HAP-1 (cell line): Measurements from ENCODE around the gene MAPRE2.

ENCODE experiments used
- DNase-seq, 2 experiments: peaks; one replicate each; pipeline ENCODE4 v3.0.0-alpha.2; 2016 to 2020; ENCODE audit warnings: low spot score in 2 of 2
- H3K27me3 ChIP-seq: fragments of 250-450 bp; sonication (Bioruptor Pico); 2 replicates; pipeline ENCODE4 v1.5.1; 2020; ENCODE audit warnings: low read depth, mild to moderate bottlenecking, moderate library complexity
- H3K36me3 ChIP-seq: fragments of 250-450 bp; sonication (Bioruptor Pico); replicated peaks from 2 replicates; pipeline ENCODE4 v1.5.1; 2020; ENCODE audit warnings: mild to moderate bottlenecking
- H3K4me1 ChIP-seq: fragments of 250-450 bp; sonication (Bioruptor Pico); 2 replicates; pipeline ENCODE4 v1.5.1; 2020; ENCODE audit warnings: mild to moderate bottlenecking
- H3K4me3 ChIP-seq: fragments of 250-450 bp; sonication (Bioruptor Pico); 2 replicates; pipeline ENCODE4 v1.5.1; 2020; ENCODE audit warnings: mild to moderate bottlenecking, moderate library complexity
- H3K9me3 ChIP-seq: fragments of 250-450 bp; sonication (Bioruptor Pico); 2 replicates; pipeline ENCODE4 v1.5.1; 2020; ENCODE audit warnings: mild to moderate bottlenecking, moderate library complexity
- in situ Hi-C: fragments of 300-500 bp; cut with MboI; formaldehyde crosslinking; loops from 3 replicates; pipeline ENCODE4 v1.14.3; 2020; ENCODE audit warnings: low sequenced_read_pairs, inconsistent platforms, mixed read lengths

Gene MAPRE2

DNA sequence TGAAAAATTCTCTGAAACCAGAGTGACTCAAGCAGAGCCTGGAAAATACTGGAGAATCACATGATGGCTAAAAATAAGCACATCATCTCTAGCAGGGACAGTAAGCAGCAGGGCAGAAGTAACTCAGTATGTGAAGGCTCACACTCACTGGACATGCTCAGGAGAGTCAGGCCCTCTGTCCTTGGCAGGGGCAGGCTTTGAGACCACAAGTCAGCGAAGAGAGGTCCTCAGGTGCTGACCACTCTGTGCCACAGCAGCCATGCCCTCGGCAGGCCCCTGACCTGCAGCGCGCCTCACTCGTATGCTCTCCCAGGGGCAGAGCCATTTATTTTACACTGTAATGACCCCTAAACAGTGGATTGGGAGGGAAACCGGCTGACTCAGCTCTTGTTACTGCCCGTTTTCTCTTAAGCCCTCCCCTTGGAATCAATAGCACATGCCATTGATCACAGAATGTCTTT, 76.8 kb downstream of the MAPRE2 start:
- in situ Hi-C loops, result no loop called here
- DNase-seq, result no peak
- Histone ChIP-seq H3K4me3 (no peak overlapping the region), H3K9me3 (no peaks in the 10 kb centered on the region), H3K4me1 (no peaks in the 10 kb centered on the region), H3K36me3 (no peaks in the 10 kb centered on the region), H3K27me3 (no peaks in the 10 kb centered on the region)

DNA sequence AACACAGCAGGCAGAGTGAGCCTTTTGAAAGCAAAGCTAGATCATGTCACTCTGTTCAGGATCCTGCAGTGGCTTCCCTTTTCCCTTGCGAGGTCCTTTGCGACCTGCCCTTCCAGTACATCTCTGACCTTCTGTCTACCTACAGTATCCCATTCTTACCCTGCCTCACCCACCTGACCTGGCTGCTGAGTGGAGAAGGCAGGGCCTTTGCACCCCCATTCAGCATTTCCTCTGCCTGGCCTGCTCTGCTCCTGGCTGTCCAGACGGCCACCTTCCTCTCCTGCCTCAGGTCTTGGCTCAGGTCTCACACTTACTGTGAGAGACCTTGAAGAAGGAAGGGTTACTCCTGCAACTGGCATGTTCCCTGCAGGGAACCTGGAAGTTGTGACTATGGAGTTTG, 77.4 kb downstream of the MAPRE2 start:
- no peaks in the 10 kb centered on the region for H3K36me3 ChIP-seq
- DNase-seq, result no peak
- in situ Hi-C loops, result no loop called here
- H3K4me3 ChIP-seq, result no peak overlapping the region
- no peaks in the 10 kb centered on the region for H3K4me1 ChIP-seq
- H3K27me3 ChIP-seq, result no peaks in the 10 kb centered on the region
- no peaks in the 10 kb centered on the region for H3K9me3 ChIP-seq

DNA sequence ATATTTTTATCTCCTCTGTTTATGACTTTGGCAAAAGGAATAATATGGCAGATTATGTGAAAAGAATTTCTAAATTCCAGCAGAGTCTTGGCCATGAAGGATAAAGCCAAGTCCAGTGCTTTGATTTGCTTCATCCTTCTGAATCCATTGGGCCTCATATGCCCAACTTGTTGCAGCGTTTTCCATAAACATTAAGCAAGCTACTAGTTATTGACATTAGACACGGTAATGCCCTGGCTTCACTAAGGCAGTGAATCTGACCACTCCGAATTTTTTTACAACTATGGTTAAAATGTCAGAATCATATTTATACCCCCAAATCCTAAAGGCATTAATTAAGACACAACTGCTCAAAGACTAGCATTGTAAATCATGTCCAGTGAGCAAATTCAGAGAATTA, 79.8 kb downstream of the MAPRE2 start:
- H3K9me3 ChIP-seq, result no peaks in the 10 kb centered on the region
- no peak overlapping the region for H3K4me3 ChIP-seq
- H3K36me3 ChIP-seq, result no peaks in the 10 kb centered on the region
- no peak for DNase-seq
- no peaks in the 10 kb centered on the region for H3K4me1 ChIP-seq
- in situ Hi-C loops, result no loop called here
- H3K27me3 ChIP-seq, result no peaks in the 10 kb centered on the region

DNA sequence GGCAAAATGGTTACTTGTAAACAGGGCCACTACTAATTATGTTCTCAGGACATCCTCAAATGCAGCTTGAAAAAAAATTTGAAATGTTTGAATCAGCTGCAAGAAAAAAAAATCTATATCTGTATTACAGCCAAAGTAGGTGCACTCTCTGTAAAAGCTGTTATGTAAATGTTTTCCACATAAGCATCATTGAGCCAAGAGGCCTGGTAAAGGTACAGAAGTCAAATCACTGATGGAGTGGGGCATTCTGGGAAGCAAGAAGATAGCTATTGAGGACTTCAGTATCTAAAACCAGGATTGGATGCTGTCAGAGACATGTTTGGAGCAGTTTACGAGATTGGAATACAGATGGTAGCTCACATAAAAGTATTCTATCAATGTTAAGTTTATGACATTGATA, 80.3 kb downstream of the MAPRE2 start:
- DNase-seq, result no peak
- Histone ChIP-seq H3K4me3 (no peak overlapping the region), H3K4me1 (no peaks in the 10 kb centered on the region), H3K9me3 (no peaks in the 10 kb centered on the region), H3K27me3 (no peaks in the 10 kb centered on the region), H3K36me3 (no peaks in the 10 kb centered on the region)
- in situ Hi-C loops, result no loop called here

DNA sequence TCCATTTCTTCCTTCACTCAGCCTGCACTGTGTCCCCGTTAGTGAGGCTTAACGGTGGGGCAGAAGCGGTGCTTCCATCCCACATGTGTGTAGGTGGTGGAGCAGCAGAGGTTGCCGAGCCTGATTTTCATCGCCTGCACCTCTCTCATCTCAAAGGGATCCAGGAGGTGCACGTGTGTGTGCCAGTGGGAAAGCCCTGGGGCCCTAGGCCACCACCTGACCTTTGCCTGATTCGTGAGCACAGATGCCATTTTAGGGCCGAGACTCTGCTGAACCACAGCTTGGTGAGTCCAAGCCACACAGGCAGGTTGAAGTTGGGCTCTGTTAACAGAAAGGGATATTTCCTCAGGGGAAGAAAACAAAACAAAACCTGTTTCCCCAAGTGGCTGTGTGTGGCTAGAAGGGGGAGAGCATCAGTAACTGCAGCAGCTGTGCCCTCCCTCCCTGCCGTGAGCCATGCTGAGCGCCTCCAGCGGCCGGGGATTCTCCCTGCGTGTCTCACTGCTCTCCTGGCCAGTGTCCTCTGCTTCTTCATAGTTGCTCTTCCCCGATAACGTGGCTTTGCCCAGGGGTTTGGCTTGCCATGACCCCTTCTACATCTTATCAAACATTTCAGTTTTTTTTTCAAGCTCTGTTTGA, 81.5 kb downstream of the MAPRE2 start:
- Histone ChIP-seq H3K9me3 (no peaks in the 10 kb centered on the region), H3K27me3 (no peaks in the 10 kb centered on the region), H3K36me3 (no peaks in the 10 kb centered on the region), H3K4me3 (no peak overlapping the region), H3K4me1 (no peaks in the 10 kb centered on the region)
- in situ Hi-C loops, result no loop called here
- no peak for DNase-seq

DNA sequence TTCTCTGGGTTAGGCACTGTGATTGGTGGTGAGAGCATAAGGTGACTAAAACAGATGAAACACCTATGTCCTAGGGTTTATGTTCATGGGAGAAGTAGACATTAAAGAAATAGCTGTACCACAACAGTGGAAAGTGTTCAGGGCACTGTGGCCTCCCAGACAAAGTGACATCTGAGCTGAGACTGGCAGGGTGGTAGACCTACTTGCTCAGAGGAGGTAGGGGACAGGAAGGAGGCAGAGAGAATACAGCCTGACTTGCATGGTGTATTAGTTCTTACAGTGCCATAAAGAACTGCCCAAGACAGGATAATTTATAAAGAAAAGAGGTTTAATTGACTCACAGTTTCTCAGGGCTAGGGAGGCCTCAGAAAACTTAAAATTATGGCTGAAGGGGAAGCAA, 82.6 kb downstream of the MAPRE2 start:
- Histone ChIP-seq H3K36me3 (no peaks in the 10 kb centered on the region), H3K27me3 (no peaks in the 10 kb centered on the region), H3K4me1 (no peaks in the 10 kb centered on the region), H3K9me3 (no peaks in the 10 kb centered on the region), H3K4me3 (no peak overlapping the region)
- in situ Hi-C loops, result no loop called here
- DNase-seq, result no peak

DNA sequence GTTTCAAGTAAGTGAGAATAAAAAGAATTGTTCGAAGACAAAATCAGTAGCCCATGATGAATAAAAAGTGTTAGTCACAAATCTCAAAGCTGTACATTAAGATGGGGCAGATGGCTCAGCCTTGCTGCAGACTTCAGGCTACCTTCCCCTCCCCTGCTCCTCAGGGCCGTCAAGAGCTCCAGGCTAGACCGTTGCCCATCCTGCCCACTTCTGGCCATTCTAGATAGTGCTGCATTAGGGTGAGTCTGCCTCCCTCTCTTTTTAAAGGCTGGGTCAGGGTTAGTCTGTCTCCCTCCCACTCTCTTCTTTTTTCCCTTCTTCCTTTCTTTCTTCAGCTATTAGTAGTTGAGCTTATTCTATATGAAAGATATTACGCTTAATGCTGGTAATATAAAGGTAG, 86.0 kb downstream of the MAPRE2 start:
- DNase-seq, result no peak
- H3K36me3 ChIP-seq, result no peaks in the 10 kb centered on the region
- H3K4me3 ChIP-seq, result no peak overlapping the region

DNA sequence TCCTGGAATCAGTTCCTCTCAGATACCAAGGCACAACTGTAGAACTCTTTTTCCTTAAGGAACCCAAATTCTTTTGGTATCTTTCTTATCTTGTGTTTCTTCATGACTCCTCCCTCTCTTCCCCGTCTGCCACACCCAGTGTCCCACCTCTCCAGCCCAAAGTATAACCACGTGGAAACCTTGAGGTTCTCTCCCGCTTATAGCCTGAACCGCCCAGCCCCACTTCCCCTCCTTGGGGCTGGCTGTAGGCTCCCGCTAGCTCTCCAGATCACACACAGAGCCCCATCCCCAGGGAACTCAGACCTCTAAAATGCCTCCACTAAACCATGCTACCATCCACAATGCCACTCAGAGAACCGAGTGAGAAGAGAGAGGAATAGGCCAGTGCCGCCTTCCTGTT, 87.5 kb downstream of the MAPRE2 start:
- no peak for DNase-seq
- in situ Hi-C loops, result no loop called here
- Histone ChIP-seq H3K36me3 (no peaks in the 10 kb centered on the region), H3K4me1 (no peaks in the 10 kb centered on the region), H3K9me3 (no peaks in the 10 kb centered on the region), H3K4me3 (no peak overlapping the region), H3K27me3 (no peaks in the 10 kb centered on the region)

More for the DNA sequence above, 86.0 kb downstream of the MAPRE2 start:
- Histone ChIP-seq H3K27me3 (no peaks in the 10 kb centered on the region), H3K9me3 (no peaks in the 10 kb centered on the region), H3K4me1 (no peaks in the 10 kb centered on the region)
- in situ Hi-C loops, result no loop called here

DNA sequence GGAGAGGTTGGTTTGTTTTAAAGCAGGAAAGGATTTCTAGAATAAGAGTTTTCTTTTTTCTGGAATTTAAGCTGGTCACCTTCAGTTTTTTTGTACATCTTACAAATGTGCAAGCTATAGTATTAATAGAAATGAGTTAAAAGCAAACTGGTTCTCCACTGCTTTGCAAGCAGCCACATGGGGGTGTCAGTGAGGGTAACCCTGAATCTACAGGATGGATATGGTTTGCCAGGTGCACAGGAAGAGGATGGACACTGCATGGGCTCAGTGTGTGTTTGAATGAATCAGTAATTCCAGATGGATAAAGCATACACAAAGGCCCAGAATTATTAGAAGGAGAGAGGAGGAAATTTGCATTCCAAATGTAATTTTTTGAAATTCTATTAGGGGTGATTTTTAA, 89.0 kb downstream of the MAPRE2 start:
- Histone ChIP-seq H3K4me3 (no peak overlapping the region), H3K4me1 (no peaks in the 10 kb centered on the region), H3K36me3 (0 out of 2 replicates have a peak, but pooled peaks cover 3% of the 10 kb centered on the region), H3K9me3 (no peaks in the 10 kb centered on the region), H3K27me3 (no peaks in the 10 kb centered on the region)
- no peak for DNase-seq
- in situ Hi-C loops, result no loop called here

DNA sequence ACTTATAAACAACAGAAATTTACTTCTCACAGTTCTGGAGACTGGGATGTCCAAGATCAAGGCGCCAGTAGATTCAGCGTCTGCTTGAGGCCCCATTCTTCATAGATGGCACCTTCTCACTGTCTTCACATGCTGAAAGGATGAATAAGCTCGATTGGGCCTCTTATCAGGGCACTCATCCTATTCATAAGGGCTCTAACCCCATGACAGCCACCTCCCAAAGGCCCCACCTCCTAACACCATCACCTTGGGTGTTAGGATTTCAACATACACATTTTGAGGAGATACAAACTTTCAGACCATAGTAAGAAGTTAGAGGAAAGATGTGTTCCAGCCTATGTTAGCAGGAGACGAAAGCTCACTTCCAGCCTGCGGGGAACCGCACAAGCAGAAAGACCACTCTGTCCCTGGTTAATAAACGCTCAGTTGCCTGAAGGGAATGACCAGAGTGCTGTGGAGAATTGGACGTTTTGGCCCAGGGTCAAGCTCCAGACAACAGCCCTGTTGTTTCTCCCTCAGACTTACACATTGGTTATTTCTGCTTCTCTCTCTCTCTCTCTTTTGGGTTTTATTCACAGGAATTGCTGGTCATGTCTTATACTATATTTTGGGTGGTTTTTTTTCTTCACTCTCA, 90.3 kb downstream of the MAPRE2 start:
- in situ Hi-C loops, result no loop called here
- no peak for DNase-seq
- H3K36me3 ChIP-seq, result 0 out of 2 replicates have a peak, but pooled peaks cover 3% of the 10 kb centered on the region
- no peaks in the 10 kb centered on the region for H3K27me3 ChIP-seq
- no peaks in the 10 kb centered on the region for H3K4me1 ChIP-seq
- H3K9me3 ChIP-seq, result no peaks in the 10 kb centered on the region
- H3K4me3 ChIP-seq, result no peak overlapping the region

DNA sequence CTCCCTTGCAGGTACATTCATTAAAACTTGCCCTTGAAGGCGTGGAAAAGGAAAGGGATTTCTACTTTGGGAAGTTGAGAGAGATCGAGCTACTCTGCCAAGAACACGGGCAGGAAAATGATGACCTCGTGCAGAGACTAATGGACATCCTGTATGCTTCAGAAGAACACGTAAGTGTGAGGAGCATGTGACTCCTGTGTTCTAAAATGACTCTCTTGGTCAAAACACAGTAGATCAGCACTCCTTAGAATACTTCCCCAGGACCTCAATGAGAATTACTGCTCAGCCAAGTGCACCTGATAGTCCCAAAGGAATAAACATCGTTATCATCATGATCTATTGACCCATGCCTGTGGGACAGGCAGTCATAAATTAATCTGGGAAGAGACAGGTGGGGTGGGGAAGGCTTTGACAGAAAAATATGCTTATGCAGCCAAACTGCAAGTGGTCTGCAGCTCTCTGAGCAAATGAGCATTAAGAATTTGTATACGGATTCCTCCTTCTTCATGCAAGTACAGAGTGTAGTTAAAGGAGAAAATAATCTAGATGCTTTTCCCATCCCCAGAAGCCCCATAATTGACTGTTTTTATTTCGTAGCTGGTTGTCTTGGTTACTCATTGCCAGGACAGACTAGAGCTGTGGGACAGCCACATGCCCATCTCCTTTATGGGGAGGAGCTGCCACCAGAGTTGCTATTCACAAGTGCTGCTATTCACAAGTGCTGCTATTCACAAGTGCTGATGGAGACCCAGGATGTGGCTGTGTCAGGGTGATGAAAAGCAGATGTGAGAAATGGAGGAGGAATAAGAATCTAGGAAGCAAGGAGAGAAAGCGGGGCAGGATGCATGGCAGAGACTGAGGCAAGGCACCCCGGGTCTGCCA, 91.0 kb downstream of the MAPRE2 start:
- in situ Hi-C loops, result no loop called here
- H3K36me3 ChIP-seq, result 0 out of 2 replicates have a peak, but pooled peaks cover 3% of the 10 kb centered on the region
- no peak for DNase-seq
- H3K4me1 ChIP-seq, result no peaks in the 10 kb centered on the region
- H3K4me3 ChIP-seq, result no peak overlapping the region
- no peaks in the 10 kb centered on the region for H3K9me3 ChIP-seq
- no peaks in the 10 kb centered on the region for H3K27me3 ChIP-seq

DNA sequence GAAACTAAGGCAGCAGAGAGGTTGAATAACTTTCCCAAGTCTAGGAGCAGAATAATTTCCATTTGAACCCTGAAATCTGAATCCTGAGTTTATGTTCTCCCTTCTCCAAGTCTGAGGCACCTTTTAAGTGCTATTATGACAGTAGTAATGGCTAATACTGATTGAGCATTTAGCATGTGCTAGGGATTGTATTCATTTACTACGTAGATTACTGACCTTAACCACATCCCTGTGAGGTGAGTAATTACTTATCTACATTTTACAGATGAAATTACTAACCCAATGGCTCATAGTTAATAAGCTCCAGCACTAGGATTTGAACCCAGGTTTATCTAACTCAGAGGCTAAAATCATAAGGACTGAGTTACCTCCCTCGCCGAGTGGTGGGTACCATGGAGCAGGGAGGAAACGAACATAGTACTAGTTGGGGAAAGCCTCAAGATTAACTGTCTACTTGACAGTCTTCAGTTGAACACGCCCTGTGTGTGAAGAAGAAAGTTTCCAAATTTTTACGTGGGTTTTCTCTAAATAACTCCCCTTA, 93.0 kb downstream of the MAPRE2 start:
- in situ Hi-C loops, result no loop called here

DNA sequence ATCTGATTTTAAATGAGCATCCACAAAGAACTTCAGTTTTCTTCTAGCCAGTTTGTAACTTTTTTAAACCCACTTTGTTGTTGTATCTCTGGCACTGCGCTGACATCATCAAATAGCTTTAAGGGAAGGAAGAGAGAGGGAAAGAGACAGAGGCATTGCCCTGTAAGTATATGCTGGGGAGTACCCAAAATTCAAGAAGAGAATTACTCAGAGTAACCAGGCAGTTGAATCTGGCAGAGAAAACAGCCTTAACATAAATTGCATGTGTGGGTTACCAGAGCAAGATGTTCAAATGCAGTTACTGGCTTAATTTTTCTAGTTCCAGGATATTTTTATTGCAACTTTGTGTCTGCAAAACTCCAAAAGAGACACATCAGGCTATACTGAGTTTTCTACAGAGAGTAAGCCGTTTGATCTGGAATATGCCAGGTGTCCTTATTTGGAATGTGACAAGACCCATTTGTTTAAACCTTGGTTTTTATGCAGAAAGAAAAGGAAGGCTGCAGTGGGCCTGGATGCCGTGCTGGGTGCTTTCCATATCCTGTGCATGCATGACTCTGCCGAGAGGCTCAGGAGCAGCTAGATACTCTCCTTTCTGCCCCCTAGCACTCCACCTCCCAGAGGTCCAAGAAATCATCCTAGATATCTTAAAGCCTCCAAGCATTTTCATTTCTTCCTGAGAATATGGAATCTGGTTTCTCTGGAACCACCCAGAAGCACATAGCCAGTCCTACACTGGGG, 93.7 kb downstream of the MAPRE2 start:
- in situ Hi-C loops, result no loop called here
- H3K9me3 ChIP-seq, result no peaks in the 10 kb centered on the region
- DNase-seq, result no peak
- H3K4me1 ChIP-seq, result no peaks in the 10 kb centered on the region
- H3K27me3 ChIP-seq, result no peaks in the 10 kb centered on the region
- 0 out of 2 replicates have a peak, but pooled peaks cover 3% of the 10 kb centered on the region for H3K36me3 ChIP-seq
- H3K4me3 ChIP-seq, result no peak overlapping the region

More for the DNA sequence above, 93.0 kb downstream of the MAPRE2 start:
- no peak for DNase-seq
- Histone ChIP-seq H3K9me3 (no peaks in the 10 kb centered on the region), H3K4me1 (no peaks in the 10 kb centered on the region), H3K36me3 (0 out of 2 replicates have a peak, but pooled peaks cover 3% of the 10 kb centered on the region), H3K4me3 (no peak overlapping the region), H3K27me3 (no peaks in the 10 kb centered on the region)
